B cell (primary cell): Measurements from ENCODE around the gene PELI2. TPM values are rescaled to one million over a fixed set of nuclear protein-coding genes. Genes with fewer than 3 reads are reported as not detected.

Experiments
- ATAC-seq: fragments of 200-7000 bp; cut with Tn5 transposase; one replicate; pipeline ENCODE4 v1.10.0; 2021; ENCODE audit warnings: low read depth, mild to moderate bottlenecking, moderate number of reproducible peaks, moderate library complexity
- CTCF ChIA-PET: fragments of 350-600 bp; sonication (Branson Sonifier 250); formaldehyde crosslinking; loops from one replicate; lab custom pipeline; 2021; ENCODE audit warnings: antibody characterized with exemption, inconsistent platforms; lab: Charles Lee
- POLR2A ChIA-PET: fragments of 350-600 bp; sonication (Branson Sonifier 250); formaldehyde crosslinking; loops from one replicate; lab custom pipeline; 2021; ENCODE audit warnings: antibody characterized with exemption; lab: Charles Lee
- DNase-seq: peaks from one replicate; pipeline ENCODE4 v3.0.0; 2013
- H2AFZ ChIP-seq: 2 replicates; pipeline ENCODE4 v1.6.1; 2012; ENCODE audit warnings: mild to moderate bottlenecking, low read depth, low read length; ENCODE audit not compliant: insufficient read depth, poor library complexity, severe bottlenecking
- H3K27ac ChIP-seq, 2 donors: 1 replicate in 1 of 2; 2 replicates in 1 of 2; pipeline ENCODE4 v1.5.1; 2012 to 2013; ENCODE audit warnings: low read length in 2 of 2, mild to moderate bottlenecking in 2 of 2, moderate library complexity in 1 of 2
- H3K27me3 ChIP-seq, 4 experiments: fragments of 200-600 bp in 1 of 4; sonication (generic) in 1 of 4; replicated peaks in 1 of 4; 1 replicate in 2 of 4; 2 replicates in 2 of 4; pipeline versions ENCODE4 v1.6.1 to v1.7.0; 2013 to 2016; ENCODE audit warnings: low read length in 3 of 4, mild to moderate bottlenecking in 2 of 4, mixed read lengths in 1 of 4, moderate library complexity in 1 of 4; ENCODE audit not compliant: insufficient read depth in 4 of 4, control insufficient read depth in 3 of 4; ENCODE audit errors: control extremely low read depth in 1 of 4
- H3K36me3 ChIP-seq, 2 experiments: replicated peaks in 1 of 2; 1 replicate in 1 of 2; 2 replicates in 1 of 2; pipeline versions ENCODE4 v1.6.1 to v1.7.1; 2013; ENCODE audit warnings: low read length in 1 of 2; ENCODE audit not compliant: insufficient read depth in 2 of 2, control insufficient read depth in 1 of 2; ENCODE audit errors: control extremely low read depth in 1 of 2, extremely low read depth in 1 of 2
- H3K4me1 ChIP-seq, 2 donors: fragments of 200-600 bp in 1 of 2; sonication (generic) in 1 of 2; 1 replicate in 1 of 2; 2 replicates in 1 of 2; pipeline versions ENCODE4 v1.5.1 to v1.6.1; 2013 to 2017; ENCODE audit warnings: low read length in 2 of 2; ENCODE audit not compliant: control insufficient read depth in 2 of 2, insufficient read depth in 2 of 2
- H3K4me2 ChIP-seq: replicated peaks from 2 replicates; pipeline ENCODE3; 2012; ENCODE audit warnings: mild to moderate bottlenecking, low read depth, low read length; ENCODE audit not compliant: poor library complexity, severe bottlenecking
- H3K4me3 ChIP-seq, 5 experiments: fragments of 200-600 bp in 1 of 5; sonication (generic) in 1 of 5; 1 replicate in 3 of 5; 2 replicates in 2 of 5; pipeline versions ENCODE4 v1.5.1 to v1.7.0; 2011 to 2016; ENCODE audit warnings: low read length in 4 of 5, mild to moderate bottlenecking in 4 of 5, low read depth in 2 of 5, control low read depth in 1 of 5, moderate library complexity in 1 of 5; ENCODE audit not compliant: insufficient read depth in 1 of 5; ENCODE audit errors: control extremely low read depth in 1 of 5, extremely low read depth in 1 of 5
- H3K79me2 ChIP-seq: fragments of 200-600 bp; sonication (generic); one replicate; pipeline ENCODE4 v1.6.0; 2016; ENCODE audit warnings: low read length; ENCODE audit not compliant: control insufficient read depth, insufficient read depth
- H3K9ac ChIP-seq: fragments of 200-600 bp; sonication (generic); 2 replicates; pipeline ENCODE4 v1.6.1; 2017; ENCODE audit warnings: mild to moderate bottlenecking, low read length, moderate library complexity
- H3K9me3 ChIP-seq, 3 donors: one replicate each; pipeline versions ENCODE4 v1.6.1 to v1.7.1; 2013; ENCODE audit warnings: low read length in 2 of 3; ENCODE audit not compliant: control insufficient read depth in 2 of 3, insufficient read depth in 1 of 3; ENCODE audit errors: control extremely low read depth in 1 of 3
- H4K20me1 ChIP-seq: 2 replicates; pipeline ENCODE4 v1.6.0; 2012; ENCODE audit warnings: mild to moderate bottlenecking, low read length; ENCODE audit not compliant: insufficient read depth, control insufficient read depth, poor library complexity, severe bottlenecking
- H3K27ac Mint-ChIP-seq: one replicate; pipeline ENCODE4 v1.8.0; 2021; ENCODE audit warnings: mixed read lengths
- H3K27me3 Mint-ChIP-seq: one replicate; pipeline ENCODE4 v1.8.0; 2021; ENCODE audit warnings: mixed read lengths
- H3K4me1 Mint-ChIP-seq: one replicate; pipeline ENCODE4 v1.8.0; 2021; ENCODE audit warnings: mixed read lengths
- H3K4me3 Mint-ChIP-seq: one replicate; pipeline ENCODE4 v1.8.0; 2021; ENCODE audit warnings: mixed read lengths
- H3K9me3 Mint-ChIP-seq: one replicate; pipeline ENCODE4 v1.8.0; 2022; ENCODE audit warnings: mixed read lengths; ENCODE audit not compliant: insufficient read depth
- CTCF ChIP-seq: fragments of 200-600 bp; IDR thresholded peaks from one replicate; pipeline ENCODE4 v1.8.0; 2022; ENCODE audit warnings: antibody characterized with exemption, mild to moderate bottlenecking
- EZH2 ChIP-seq: IDR thresholded peaks from 2 replicates; pipeline ENCODE4 v1.6.1; 2012; ENCODE audit warnings: borderline replicate concordance, low read depth, mild to moderate bottlenecking, moderate library complexity, low read length; ENCODE audit not compliant: insufficient read depth, poor library complexity, severe bottlenecking
- WGBS: methylation state at CpG from one replicate; pipeline ENCODE4 v1.1.5; 2013; ENCODE audit warnings: missing lambda C conversion rate; ENCODE audit not compliant: insufficient coverage; 5-methylcytosine and 5-hydroxymethylcytosine counted together
- intact Hi-C: fragments of 100-400 bp; cut with micrococcal nuclease; formaldehyde crosslinking; loops from one replicate; pipeline ENCODE4 v1.10.0; 2022
- polyA plus RNA-seq: library from polyadenylated mRNA; depleted of rRNA; stranded (reverse); fragments of >200 nt; gene quantifications from 2 replicates; pipeline ENCODE4 v1.2.3, GENCODE V29; 2012
- total RNA-seq, 2 donors: library from RNA; stranded (reverse); fragments of 120-200 nt in 1 of 2; gene quantifications; 1 replicate in 1 of 2; 2 replicates in 1 of 2; pipeline versions ENCODE4 v1.2.3 to v1.2.4, GENCODE V29; 2013 to 2022

Gene PELI2
- total and polyA plus RNA-seq, 2 donors (not counting 1 experiment from before 2014, with no cell fraction given): 5.7 to 13.4 TPM

- Mint-ChIP-seq H3K9me3 (no peaks in the 10 kb centered on the region), H3K4me3 (no peak overlapping the region), H3K27me3 (peaks cover 3% of the 10 kb centered on the region), H3K4me1 (peaks cover 41% of the 10 kb centered on the region), H3K27ac (no peak overlapping the region)
- ChIA-PET CTCF (interaction anchor here (0.5 kb wide), 1 partner anchor 597 kb away, joined by 3 read pairs; no protein-coding TSS in a partner anchor), POLR2A (no interaction called here)
- no peak overlapping the region for H3K4me2 ChIP-seq
- peaks cover 31% of the 10 kb centered on the region for H4K20me1 ChIP-seq
- H3K27ac ChIP-seq: no peak overlapping the region
- H3K9me3 ChIP-seq: no peaks in the 10 kb centered on the region
- DNase-seq (no peak), ATAC-seq (no peak)
- H3K36me3 ChIP-seq: no peaks in the 10 kb centered on the region
- TF ChIP-seq EZH2 (no peak), CTCF (no peak)
- H3K27me3 ChIP-seq: peaks cover 0 to 4% (median 0%) of the 10 kb centered on the region in 4 experiments
- no peak overlapping the region for H2AFZ ChIP-seq
- H3K79me2 ChIP-seq: peaks cover 77% of the 10 kb centered on the region
- H3K4me3 ChIP-seq: no peak overlapping the region
- WGBS: no CpG with 5 or more reads among the region's 2 CpGs
- intact Hi-C loops: no loop called here
- H3K4me1 ChIP-seq: peaks cover 18% of the 10 kb centered on the region in 2 donors
- H3K9ac ChIP-seq: no peak overlapping the region
Measured at GRCh38 chr14:56122301-56122700, 4.1 kb downstream of the PELI2 start.

- no peak overlapping the region for H3K4me3 ChIP-seq
- Mint-ChIP-seq H3K4me1 (peaks cover 47% of the 10 kb centered on the region), H3K9me3 (no peaks in the 10 kb centered on the region), H3K4me3 (no peak overlapping the region), H3K27ac (no peak overlapping the region), H3K27me3 (peaks cover 3% of the 10 kb centered on the region)
- ATAC-seq (no peak), DNase-seq (no peak)
- H3K9me3 ChIP-seq: no peaks in the 10 kb centered on the region
- peaks cover 90% of the 10 kb centered on the region for H3K79me2 ChIP-seq
- H4K20me1 ChIP-seq: peaks cover 45% of the 10 kb centered on the region
- intact Hi-C loops: no loop called here
- no peak overlapping the region for H3K4me2 ChIP-seq
- peaks cover 14 to 15% of the 10 kb centered on the region in 2 donors for H3K4me1 ChIP-seq
- no peak overlapping the region for H3K27ac ChIP-seq
- no peak overlapping the region for H3K9ac ChIP-seq
- WGBS: 95% methylated on average over 2 of the region's 2 CpGs
- H3K36me3 ChIP-seq: no peaks in the 10 kb centered on the region
- ChIA-PET CTCF (no interaction called here), POLR2A (no interaction called here)
- peaks cover 0 to 4% (median 0%) of the 10 kb centered on the region in 4 experiments for H3K27me3 ChIP-seq
- TF ChIP-seq EZH2 (no peak), CTCF (no peak)
- H2AFZ ChIP-seq: no peak overlapping the region
Measured at GRCh38 chr14:56124327-56124726, 6.1 kb downstream of the PELI2 start.
